HCT116 (cell line): ENCODE data around the gene FOXP1. TPM values are rescaled to one million over a fixed set of nuclear protein-coding genes. Genes with fewer than 3 reads are reported as not detected.

Experiments
- ATAC-seq: fragments of 200-7000 bp; cut with Tn5 transposase; 2 replicates; pipeline ENCODE4 v1.9.1; 2020; ENCODE audit warnings: mild to moderate bottlenecking, moderate library complexity
- BruUV-seq: library from RNA; stranded (reverse); fragments of 400-500 nt; replicated peaks from 2 replicates; lab custom pipeline; 2021; lab: Mats Ljungman, UMichigan
- CTCF ChIA-PET: fragments of 300-600 bp; sonication (Branson Sonifier 250); formaldehyde crosslinking; loops from one replicate; lab custom pipeline; 2021; ENCODE audit warnings: antibody characterized with exemption; lab: Charles Lee
- POLR2A ChIA-PET: fragments of 300-600, 350-600 bp; sonication (Branson Sonifier 250); formaldehyde crosslinking; loops from one replicate; lab custom pipeline; 2021; ENCODE audit warnings: antibody characterized with exemption; lab: Charles Lee
- RAD21 ChIA-PET, 2 experiments: fragments of 300-600 bp; sonication (Branson Sonifier 250); formaldehyde crosslinking; loops; one replicate each; lab custom pipeline; 2023; ENCODE audit warnings: low total read pairs in 2 of 2; ENCODE audit not compliant: uncharacterized antibody in 2 of 2, unreplicated experiment in 2 of 2, low non-redundant PET in 1 of 2; lab: Charles Lee
- DNase-seq: peaks from one replicate; pipeline ENCODE4 v3.0.0-alpha.2; 2010; ENCODE audit warnings: low read depth, low spot score
- H2AFZ ChIP-seq: fragments of 200-600 bp; shearing (Covaris generic), sonication (generic); 2 replicates; pipeline ENCODE4 v1.6.1; 2017; ENCODE audit warnings: low read depth, mixed run types, mixed read lengths, antibody characterized with exemption, low read length; ENCODE audit not compliant: poor library complexity, severe bottlenecking
- H3K27ac ChIP-seq: 2 replicates; pipeline ENCODE4 v1.5.1; 2012; ENCODE audit warnings: low read depth, low read length
- H3K27me3 ChIP-seq: fragments of 200-600 bp; sonication (generic); 2 replicates; pipeline ENCODE4 v1.6.1; 2016; ENCODE audit warnings: mixed run types, low read length, mixed read lengths; ENCODE audit not compliant: insufficient read depth
- H3K36me3 ChIP-seq, 2 experiments: fragments of 200-500 bp in 1 of 2; fragments of 200-600 bp in 1 of 2; sonication (Bioruptor generic) in 1 of 2; sonication (generic) in 1 of 2; 2 replicates each; pipeline versions ENCODE4 v1.5.1 to v1.6.1; 2014 to 2016; ENCODE audit warnings: low read length in 2 of 2, inconsistent platforms in 1 of 2, mixed read lengths in 1 of 2, mixed run types in 1 of 2; ENCODE audit not compliant: insufficient read depth in 2 of 2, control insufficient read depth in 1 of 2
- H3K4me1 ChIP-seq, 2 experiments: fragments of 200-600 bp in 1 of 2; sonication (generic) in 1 of 2; 2 replicates each; pipeline versions ENCODE4 v1.5.1 to v1.6.1; 2012 to 2017; ENCODE audit warnings: low read length in 2 of 2, inconsistent platforms in 1 of 2, mild to moderate bottlenecking in 1 of 2, mixed read lengths in 1 of 2, mixed run types in 1 of 2, moderate library complexity in 1 of 2; ENCODE audit not compliant: insufficient read depth in 2 of 2, control insufficient read depth in 1 of 2
- H3K4me2 ChIP-seq: fragments of 200-600 bp; sonication (generic); 2 replicates; pipeline ENCODE4 v1.6.1; 2017; ENCODE audit warnings: mixed run types, low read length, mixed read lengths
- H3K4me3 ChIP-seq, 2 experiments: fragments of 200-600 bp in 1 of 2; sonication (generic) in 1 of 2; replicated peaks in 1 of 2; 2 replicates each; pipeline ENCODE4 v1.5.1; 2011 to 2016; ENCODE audit warnings: low read length in 2 of 2, control low read depth in 1 of 2, low read depth in 1 of 2, mild to moderate bottlenecking in 1 of 2, mixed read lengths in 1 of 2, mixed run types in 1 of 2
- H3K79me2 ChIP-seq: fragments of 200-600 bp; sonication (generic); 2 replicates; pipeline ENCODE4 v1.6.1; 2017; ENCODE audit warnings: mild to moderate bottlenecking, mixed run types, low read length, moderate library complexity, mixed read lengths; ENCODE audit not compliant: insufficient read depth
- H3K9ac ChIP-seq: fragments of 200-600 bp; sonication (generic); 2 replicates; pipeline ENCODE4 v1.6.1; 2016; ENCODE audit warnings: low read length, mixed read lengths
- H3K9me2 ChIP-seq: fragments of 200-600 bp; sonication (generic), shearing (Covaris generic); 2 replicates; pipeline ENCODE4 v1.6.1; 2017; ENCODE audit warnings: mixed run types, mild to moderate bottlenecking, moderate library complexity; ENCODE audit not compliant: insufficient read depth
- H3K9me3 ChIP-seq, 2 experiments: fragments of 200-500 bp in 1 of 2; fragments of 200-600 bp in 1 of 2; sonication (Bioruptor generic) in 1 of 2; sonication (generic) in 1 of 2; 2 replicates each; pipeline ENCODE4 v1.6.1; 2014 to 2017; ENCODE audit warnings: low read length in 2 of 2, mixed read lengths in 2 of 2, inconsistent platforms in 1 of 2, low read depth in 1 of 2, mild to moderate bottlenecking in 1 of 2, mixed run types in 1 of 2, moderate library complexity in 1 of 2; ENCODE audit not compliant: control insufficient read depth in 1 of 2, insufficient read depth in 1 of 2
- H4K20me1 ChIP-seq: fragments of 200-600 bp; sonication (generic), shearing (Covaris generic); 2 replicates; pipeline ENCODE4 v1.6.1; 2017; ENCODE audit warnings: mixed run types, mild to moderate bottlenecking, moderate library complexity; ENCODE audit not compliant: insufficient read depth
- ELF1 ChIP-seq: IDR thresholded peaks from 2 replicates; pipeline ENCODE4 v1.6.1; 2012; ENCODE audit warnings: low read depth, borderline replicate concordance
- FOSL1 ChIP-seq: IDR thresholded peaks from 2 replicates; pipeline ENCODE4 v1.6.1; 2012; ENCODE audit warnings: low read depth
- JUND ChIP-seq: IDR thresholded peaks from 2 replicates; pipeline ENCODE4 v1.6.1; 2012
- RAD21 ChIP-seq: IDR thresholded peaks from 2 replicates; pipeline ENCODE4 v1.6.1; 2012; ENCODE audit warnings: low read depth, mild to moderate bottlenecking
- YY1 ChIP-seq: IDR thresholded peaks from 2 replicates; pipeline ENCODE4 v1.6.1; 2011; ENCODE audit warnings: low read length, low read depth, moderate library complexity, mild to moderate bottlenecking; ENCODE audit not compliant: insufficient replicate concordance; ENCODE audit errors: extremely low read depth
- intact Hi-C: fragments of 100-400 bp; cut with micrococcal nuclease; formaldehyde crosslinking; loops from 2 replicates; pipeline ENCODE4 v1.10.0; 2022
- total RNA-seq: library from RNA; stranded (reverse); gene quantifications from one replicate; pipeline ENCODE4 v1.2.1, GENCODE V29; 2021; ENCODE audit not compliant: unreplicated experiment
- TF ChIP-seq, protein P1 (sequence below): IDR thresholded peaks from 2 replicates; pipeline ENCODE4 v1.6.1; 2011; ENCODE audit warnings: mild to moderate bottlenecking, low read length, moderate library complexity; ENCODE audit not compliant: insufficient replicate concordance; ENCODE audit errors: extremely low read depth

Gene FOXP1
- total RNA-seq, 1 experiment from 2014 or later = 11.4 TPM

DNA sequence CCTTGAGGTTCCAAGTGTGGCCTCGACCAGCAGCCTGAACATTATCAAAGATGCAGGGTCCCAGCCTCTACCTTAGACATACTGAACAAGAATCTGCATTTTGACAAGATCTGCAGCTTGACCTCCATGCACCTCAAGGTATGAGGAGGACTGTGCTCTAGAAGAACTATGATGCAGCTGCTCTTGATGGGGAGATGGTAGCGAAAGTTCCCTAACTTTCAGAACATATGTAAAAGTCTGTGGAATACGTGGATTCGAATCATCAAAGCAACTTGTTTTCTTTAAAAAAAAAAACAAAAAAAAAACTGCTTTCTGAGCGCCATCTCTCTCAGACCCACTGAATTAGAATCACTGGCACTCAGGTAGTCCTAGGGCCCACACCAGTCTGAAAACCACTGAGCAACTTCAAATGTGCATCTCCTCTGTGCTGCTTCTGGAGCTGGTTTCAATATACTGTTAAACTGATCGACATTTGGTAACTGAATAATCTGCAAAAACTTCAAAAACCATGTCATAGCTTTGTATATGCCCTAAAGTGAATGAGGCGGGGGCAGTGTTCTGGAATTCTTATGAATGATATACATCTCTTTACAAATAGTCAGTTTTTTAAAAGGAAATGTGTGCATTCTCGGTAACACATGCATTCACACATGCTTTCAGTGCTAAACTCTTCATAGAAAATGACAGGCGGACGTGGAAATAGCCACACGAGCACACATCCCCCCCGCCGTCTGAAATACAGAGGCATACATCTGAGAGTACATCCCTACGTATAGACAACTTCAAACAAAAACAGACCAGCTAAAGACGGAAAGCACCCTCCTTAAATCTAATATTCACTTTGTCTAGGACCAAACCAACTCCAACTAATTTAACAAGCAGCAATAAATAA, 128.8 kb downstream of the FOXP1 start:
- TF ChIP-seq JUND (no peak), FOSL1 (no peak), YY1 (no peak), RAD21 (no peak)
- H3K27me3 ChIP-seq = no peaks in the 10 kb centered on the region; the same call in 1 of the 2 replicates
- POLR2A ChIA-PET = no interaction called here
- H3K9me2 ChIP-seq = no peaks in the 10 kb centered on the region
- H3K4me3 ChIP-seq = no peak overlapping the region
- no peaks in the 10 kb centered on the region for H3K79me2 ChIP-seq
- no peak overlapping the region for H3K4me2 ChIP-seq
- H4K20me1 ChIP-seq = no peaks in the 10 kb centered on the region
- intact Hi-C loops = no loop called here
- H3K36me3 ChIP-seq = no peaks in the 10 kb centered on the region
- DNase-seq (no peak), ATAC-seq (no peak)
- no peaks in the 10 kb centered on the region for H3K9me3 ChIP-seq
- no peaks in the 10 kb centered on the region for H3K4me1 ChIP-seq
- H2AFZ ChIP-seq = no peak overlapping the region
- no peak overlapping the region for H3K9ac ChIP-seq
- RAD21 ChIA-PET = no interaction called here
- no peak overlapping the region for H3K27ac ChIP-seq
- BruUV-seq = no TSS peak
- CTCF ChIA-PET = no interaction called here

DNA sequence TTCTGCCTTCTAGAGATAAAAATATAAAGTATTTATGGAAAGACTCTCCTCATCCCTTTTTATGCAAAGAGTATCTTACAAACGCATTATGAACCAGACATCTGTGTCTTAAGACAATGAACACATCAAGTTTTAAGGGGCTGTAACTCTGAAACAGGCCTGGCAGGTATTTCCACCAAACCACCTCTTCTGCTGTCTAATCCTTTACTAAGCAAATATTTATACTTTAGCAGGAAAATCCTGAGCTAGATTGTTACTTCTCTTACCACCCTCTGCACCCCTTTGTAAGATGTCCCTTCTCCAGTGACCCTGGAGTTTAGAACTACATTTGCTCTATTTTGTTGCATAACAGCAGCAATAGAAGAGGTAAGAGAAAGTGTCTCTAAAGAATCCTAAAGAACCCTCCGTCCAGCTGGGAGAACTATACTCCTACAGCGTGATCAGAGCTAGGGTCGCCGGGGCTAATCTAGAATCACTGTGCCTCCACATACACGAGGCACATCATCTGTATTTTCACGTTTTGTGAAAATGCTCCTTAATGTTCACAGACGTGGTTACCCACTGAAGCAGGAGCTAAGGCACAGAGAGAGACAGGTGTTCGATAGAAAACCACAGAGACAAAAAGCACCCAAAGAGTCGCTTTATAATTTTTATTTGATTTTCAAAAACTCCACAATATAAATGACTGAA, 129.6 kb downstream of the FOXP1 start:
- POLR2A ChIA-PET = no interaction called here
- H3K4me1 ChIP-seq = no peaks in the 10 kb centered on the region
- H2AFZ ChIP-seq = no peak overlapping the region
- H3K9ac ChIP-seq = no peak overlapping the region
- DNase-seq = no peak
- H3K4me2 ChIP-seq = no peak overlapping the region
- no TSS peak for BruUV-seq
- H3K9me2 ChIP-seq = no peaks in the 10 kb centered on the region
- no peak overlapping the region for H3K27ac ChIP-seq
- H3K36me3 ChIP-seq = no peaks in the 10 kb centered on the region
- no peaks in the 10 kb centered on the region for H3K9me3 ChIP-seq
- no peaks in the 10 kb centered on the region for H4K20me1 ChIP-seq
- intact Hi-C loops = no loop called here
- H3K27me3 ChIP-seq = no peaks in the 10 kb centered on the region; the same call in 1 of the 2 replicates
- RAD21 ChIA-PET = no interaction called here
- no peak overlapping the region for H3K4me3 ChIP-seq
- H3K79me2 ChIP-seq = no peaks in the 10 kb centered on the region
- no peak for TF ChIP-seq FOSL1
- TF ChIP-seq YY1 = no peak
- TF ChIP-seq, protein P1, sequence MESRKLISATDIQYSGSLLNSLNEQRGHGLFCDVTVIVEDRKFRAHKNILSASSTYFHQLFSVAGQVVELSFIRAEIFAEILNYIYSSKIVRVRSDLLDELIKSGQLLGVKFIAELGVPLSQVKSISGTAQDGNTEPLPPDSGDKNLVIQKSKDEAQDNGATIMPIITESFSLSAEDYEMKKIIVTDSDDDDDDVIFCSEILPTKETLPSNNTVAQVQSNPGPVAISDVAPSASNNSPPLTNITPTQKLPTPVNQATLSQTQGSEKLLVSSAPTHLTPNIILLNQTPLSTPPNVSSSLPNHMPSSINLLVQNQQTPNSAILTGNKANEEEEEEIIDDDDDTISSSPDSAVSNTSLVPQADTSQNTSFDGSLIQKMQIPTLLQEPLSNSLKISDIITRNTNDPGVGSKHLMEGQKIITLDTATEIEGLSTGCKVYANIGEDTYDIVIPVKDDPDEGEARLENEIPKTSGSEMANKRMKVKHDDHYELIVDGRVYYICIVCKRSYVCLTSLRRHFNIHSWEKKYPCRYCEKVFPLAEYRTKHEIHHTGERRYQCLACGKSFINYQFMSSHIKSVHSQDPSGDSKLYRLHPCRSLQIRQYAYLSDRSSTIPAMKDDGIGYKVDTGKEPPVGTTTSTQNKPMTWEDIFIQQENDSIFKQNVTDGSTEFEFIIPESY = no peak
- TF ChIP-seq ELF1 = no peak
- TF ChIP-seq RAD21 = no peak
- ATAC-seq = no peak
- CTCF ChIA-PET = no interaction called here
